ENCODE results near the gene FRRS1.

GRCh38 chr1:99669376-99669775 is 97.1 kb downstream of the FRRS1 start:
- TF ChIP-seq CTCF (IDR thresholded peaks at IDR 0.05; ENCODE audit: low read depth, low read length) (no peak), POLR2A (IDR thresholded peaks at IDR 0.05; ENCODE audit: extremely low read depth, insufficient read length) (no peak)
